22Rv1 (cell line): ENCODE results near the gene FLAD1.

ENCODE experiments used
- ZFX ChIP-seq: fragments of 450-650 bp; IDR thresholded peaks from 2 replicates; pipeline ENCODE4 v1.6.1; 2017; ENCODE audit warnings: antibody characterized with exemption, borderline replicate concordance
- TF ChIP-seq, protein P1 (sequence below): fragments of 450-650 bp; IDR thresholded peaks from 2 replicates; pipeline ENCODE4 v1.5.1; 2017; ENCODE audit warnings: mild to moderate bottlenecking

DNA sequence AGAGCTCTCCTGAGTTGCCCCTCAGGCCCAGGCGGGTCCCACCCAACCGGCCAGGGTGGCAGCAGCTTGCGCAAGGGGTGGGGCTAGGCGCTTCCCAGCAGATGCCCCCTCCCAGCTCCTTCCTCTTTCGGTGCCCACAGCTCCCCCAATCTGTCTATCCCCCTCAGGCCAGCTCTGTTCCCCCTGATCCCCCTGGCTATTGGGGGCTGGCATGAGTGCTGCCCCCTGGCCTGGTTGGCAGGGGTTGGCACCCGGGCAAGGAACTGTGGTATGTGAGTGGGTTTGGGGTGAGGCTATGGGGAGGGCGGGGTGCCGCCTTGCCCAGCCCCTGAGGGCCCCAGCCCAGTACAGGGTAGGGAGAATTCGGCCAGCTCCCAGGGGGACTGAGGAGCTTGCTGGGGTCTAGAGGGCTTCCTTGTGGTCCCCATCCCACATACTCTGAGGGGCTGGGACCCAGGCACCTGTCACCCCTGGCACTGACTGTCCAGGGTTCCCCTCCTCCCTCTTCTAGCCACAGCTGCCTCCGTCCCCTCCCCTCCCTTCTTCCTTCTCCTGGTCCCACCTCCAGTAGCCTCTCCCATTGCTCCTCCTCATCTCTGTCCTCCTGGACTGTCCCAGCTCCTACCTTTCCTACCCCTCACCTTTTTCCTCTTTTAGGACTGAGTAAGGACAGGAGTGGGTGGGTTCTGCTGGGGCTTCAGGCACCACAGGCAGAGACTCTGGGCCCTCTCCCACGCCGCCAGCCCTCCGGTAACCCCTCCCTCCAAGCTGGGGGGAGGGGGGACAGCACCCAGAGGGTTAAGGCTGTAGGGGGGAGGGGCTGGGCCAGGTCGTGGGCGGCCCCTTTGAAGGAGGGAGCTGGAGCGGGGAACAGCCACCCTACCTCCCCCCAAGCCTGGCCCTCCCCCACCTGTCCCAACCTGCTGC lies 25.1 kb downstream of the FLAD1 start:
- TF ChIP-seq, protein P1, sequence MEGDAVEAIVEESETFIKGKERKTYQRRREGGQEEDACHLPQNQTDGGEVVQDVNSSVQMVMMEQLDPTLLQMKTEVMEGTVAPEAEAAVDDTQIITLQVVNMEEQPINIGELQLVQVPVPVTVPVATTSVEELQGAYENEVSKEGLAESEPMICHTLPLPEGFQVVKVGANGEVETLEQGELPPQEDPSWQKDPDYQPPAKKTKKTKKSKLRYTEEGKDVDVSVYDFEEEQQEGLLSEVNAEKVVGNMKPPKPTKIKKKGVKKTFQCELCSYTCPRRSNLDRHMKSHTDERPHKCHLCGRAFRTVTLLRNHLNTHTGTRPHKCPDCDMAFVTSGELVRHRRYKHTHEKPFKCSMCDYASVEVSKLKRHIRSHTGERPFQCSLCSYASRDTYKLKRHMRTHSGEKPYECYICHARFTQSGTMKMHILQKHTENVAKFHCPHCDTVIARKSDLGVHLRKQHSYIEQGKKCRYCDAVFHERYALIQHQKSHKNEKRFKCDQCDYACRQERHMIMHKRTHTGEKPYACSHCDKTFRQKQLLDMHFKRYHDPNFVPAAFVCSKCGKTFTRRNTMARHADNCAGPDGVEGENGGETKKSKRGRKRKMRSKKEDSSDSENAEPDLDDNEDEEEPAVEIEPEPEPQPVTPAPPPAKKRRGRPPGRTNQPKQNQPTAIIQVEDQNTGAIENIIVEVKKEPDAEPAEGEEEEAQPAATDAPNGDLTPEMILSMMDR, result no peak
- no peak for TF ChIP-seq ZFX
